ENCODE measurements around the gene RTL5.

GRCh38 chrX:72130156-72130761 is 1.5 kb downstream of the RTL5 start:
- TF ChIP-seq, protein P1, sequence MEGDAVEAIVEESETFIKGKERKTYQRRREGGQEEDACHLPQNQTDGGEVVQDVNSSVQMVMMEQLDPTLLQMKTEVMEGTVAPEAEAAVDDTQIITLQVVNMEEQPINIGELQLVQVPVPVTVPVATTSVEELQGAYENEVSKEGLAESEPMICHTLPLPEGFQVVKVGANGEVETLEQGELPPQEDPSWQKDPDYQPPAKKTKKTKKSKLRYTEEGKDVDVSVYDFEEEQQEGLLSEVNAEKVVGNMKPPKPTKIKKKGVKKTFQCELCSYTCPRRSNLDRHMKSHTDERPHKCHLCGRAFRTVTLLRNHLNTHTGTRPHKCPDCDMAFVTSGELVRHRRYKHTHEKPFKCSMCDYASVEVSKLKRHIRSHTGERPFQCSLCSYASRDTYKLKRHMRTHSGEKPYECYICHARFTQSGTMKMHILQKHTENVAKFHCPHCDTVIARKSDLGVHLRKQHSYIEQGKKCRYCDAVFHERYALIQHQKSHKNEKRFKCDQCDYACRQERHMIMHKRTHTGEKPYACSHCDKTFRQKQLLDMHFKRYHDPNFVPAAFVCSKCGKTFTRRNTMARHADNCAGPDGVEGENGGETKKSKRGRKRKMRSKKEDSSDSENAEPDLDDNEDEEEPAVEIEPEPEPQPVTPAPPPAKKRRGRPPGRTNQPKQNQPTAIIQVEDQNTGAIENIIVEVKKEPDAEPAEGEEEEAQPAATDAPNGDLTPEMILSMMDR (IDR thresholded peaks at IDR 0.05), result no peak
- no peak for TF ChIP-seq FOXJ3 (CRISPR knock-in tag; IDR thresholded peaks at IDR 0.05)
- TF ChIP-seq, protein P2, sequence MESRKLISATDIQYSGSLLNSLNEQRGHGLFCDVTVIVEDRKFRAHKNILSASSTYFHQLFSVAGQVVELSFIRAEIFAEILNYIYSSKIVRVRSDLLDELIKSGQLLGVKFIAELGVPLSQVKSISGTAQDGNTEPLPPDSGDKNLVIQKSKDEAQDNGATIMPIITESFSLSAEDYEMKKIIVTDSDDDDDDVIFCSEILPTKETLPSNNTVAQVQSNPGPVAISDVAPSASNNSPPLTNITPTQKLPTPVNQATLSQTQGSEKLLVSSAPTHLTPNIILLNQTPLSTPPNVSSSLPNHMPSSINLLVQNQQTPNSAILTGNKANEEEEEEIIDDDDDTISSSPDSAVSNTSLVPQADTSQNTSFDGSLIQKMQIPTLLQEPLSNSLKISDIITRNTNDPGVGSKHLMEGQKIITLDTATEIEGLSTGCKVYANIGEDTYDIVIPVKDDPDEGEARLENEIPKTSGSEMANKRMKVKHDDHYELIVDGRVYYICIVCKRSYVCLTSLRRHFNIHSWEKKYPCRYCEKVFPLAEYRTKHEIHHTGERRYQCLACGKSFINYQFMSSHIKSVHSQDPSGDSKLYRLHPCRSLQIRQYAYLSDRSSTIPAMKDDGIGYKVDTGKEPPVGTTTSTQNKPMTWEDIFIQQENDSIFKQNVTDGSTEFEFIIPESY (IDR thresholded peaks at IDR 0.05; ENCODE audit: borderline replicate concordance, low read depth), result no peak
- TF ChIP-seq SMC3 (IDR thresholded peaks at IDR 0.05; ENCODE audit: low read depth, low read length), result no peak
- no peak for TF ChIP-seq FOSL2 (IDR thresholded peaks at IDR 0.05; ENCODE audit: borderline replicate concordance, low read depth)
- no peak for TF ChIP-seq SIN3A (IDR thresholded peaks at IDR 0.05; ENCODE audit: borderline replicate concordance, low read depth, low read length)
